A673 (cell line): ENCODE measurements around the gene PLCD1. TPM values are rescaled to one million over a fixed set of nuclear protein-coding genes. Genes with fewer than 3 reads are reported as not detected.

Experiments used
- BruUV-seq: library from RNA; stranded (reverse); fragments of 400-500 nt; replicated peaks from 2 replicates; lab custom pipeline; 2021; lab: Mats Ljungman, UMichigan
- CTCF ChIA-PET: fragments of 300-600 bp; sonication (Branson Sonifier 250); formaldehyde crosslinking; loops from one replicate; lab custom pipeline; 2022; ENCODE audit warnings: antibody characterized with exemption; lab: Charles Lee
- POLR2A ChIA-PET: fragments of 300-600 bp; sonication (Branson Sonifier 250); formaldehyde crosslinking; loops from one replicate; lab custom pipeline; 2022; ENCODE audit warnings: antibody characterized with exemption; ENCODE audit not compliant: low non-redundant PET; lab: Charles Lee
- DNase-seq: peaks from one replicate; pipeline ENCODE4 v3.0.0-alpha.2; 2015; ENCODE audit warnings: low spot score
- H3K27ac ChIP-seq: fragments of 200-600 bp; sonication (generic); 2 replicates; pipeline ENCODE4 v1.5.1; 2016; ENCODE audit warnings: mixed run types, low read depth, mild to moderate bottlenecking, mixed read lengths, antibody characterized with exemption, low read length; ENCODE audit not compliant: poor library complexity, severe bottlenecking
- H3K27me3 ChIP-seq: fragments of 200-600 bp; sonication (generic); replicated peaks from 2 replicates; pipeline ENCODE4 v1.6.1; 2017; ENCODE audit warnings: mixed run types, low read depth, mild to moderate bottlenecking, mixed read lengths, antibody characterized with exemption, low read length; ENCODE audit not compliant: insufficient read depth, poor library complexity
- H3K36me3 ChIP-seq: fragments of 200-600 bp; sonication (generic); 2 replicates; pipeline ENCODE4 v1.6.1; 2016; ENCODE audit warnings: mixed run types, mild to moderate bottlenecking, mixed read lengths, antibody characterized with exemption, low read length; ENCODE audit not compliant: insufficient read depth, poor library complexity, severe bottlenecking
- H3K4me1 ChIP-seq: fragments of 200-600 bp; sonication (generic); 2 replicates; pipeline ENCODE4 v1.6.1; 2017; ENCODE audit warnings: mixed run types, mild to moderate bottlenecking, mixed read lengths, antibody characterized with exemption, low read length; ENCODE audit not compliant: insufficient read depth, poor library complexity, severe bottlenecking
- H3K4me3 ChIP-seq: fragments of 200-600 bp; sonication (generic); 2 replicates; pipeline ENCODE4 v1.5.1; 2016; ENCODE audit warnings: low read depth, mixed run types, mild to moderate bottlenecking, mixed read lengths, low read length; ENCODE audit not compliant: poor library complexity, severe bottlenecking
- H3K9me3 ChIP-seq: fragments of 200-600 bp; sonication (generic); 2 replicates; pipeline ENCODE4 v1.6.1; 2016; ENCODE audit warnings: mixed run types, low read depth, mild to moderate bottlenecking, mixed read lengths, antibody characterized with exemption, low read length; ENCODE audit not compliant: poor library complexity, severe bottlenecking
- EZH2 ChIP-seq: fragments of 200-600 bp; sonication (generic); IDR thresholded peaks from 2 replicates; pipeline ENCODE4 v1.6.1; 2017; ENCODE audit warnings: borderline replicate concordance, low read depth, mild to moderate bottlenecking, mixed read lengths, antibody characterized with exemption, low read length; ENCODE audit not compliant: poor library complexity, severe bottlenecking
- intact Hi-C: fragments of 100-400 bp; cut with micrococcal nuclease; formaldehyde crosslinking; loops from one replicate; pipeline ENCODE4 v1.10.0; 2022; ENCODE audit not compliant: unreplicated experiment
- total RNA-seq: library from RNA; stranded (reverse); gene quantifications from 2 replicates; pipeline ENCODE4 v1.2.3, GENCODE V29; 2021
- TF ChIP-seq, protein P1 (sequence below): fragments of 300-800, 200-600 bp; sonication (generic); conservative IDR thresholded peaks from 2 replicates; pipeline ENCODE4 v1.5.1; 2017; ENCODE audit warnings: low read depth, mild to moderate bottlenecking, antibody characterized with exemption, low read length, moderate library complexity, mixed read lengths

PLCD1 gene
- total RNA-seq, 1 experiment from 2014 or later = 1.1 TPM

GRCh38 chr3:38017445-38018295 is 11.8 kb downstream of the PLCD1 start:
- H3K36me3 ChIP-seq = no peaks in the 10 kb centered on the region
- H3K4me3 ChIP-seq = no peak overlapping the region
- ChIA-PET CTCF (interaction anchor here (0.5 kb wide), 1 partner anchor 1089 kb away, joined by 3 read pairs; no protein-coding TSS in a partner anchor), POLR2A (no interaction called here)
- H3K4me1 ChIP-seq = no peaks in the 10 kb centered on the region
- no peak for DNase-seq
- H3K9me3 ChIP-seq = no peaks in the 10 kb centered on the region
- H3K27ac ChIP-seq = no peak overlapping the region
- intact Hi-C loops = no loop called here
- BruUV-seq = no TSS peak
- H3K27me3 ChIP-seq = no peaks in the 10 kb centered on the region
- no peak for TF ChIP-seq EZH2
- TF ChIP-seq, protein P1, sequence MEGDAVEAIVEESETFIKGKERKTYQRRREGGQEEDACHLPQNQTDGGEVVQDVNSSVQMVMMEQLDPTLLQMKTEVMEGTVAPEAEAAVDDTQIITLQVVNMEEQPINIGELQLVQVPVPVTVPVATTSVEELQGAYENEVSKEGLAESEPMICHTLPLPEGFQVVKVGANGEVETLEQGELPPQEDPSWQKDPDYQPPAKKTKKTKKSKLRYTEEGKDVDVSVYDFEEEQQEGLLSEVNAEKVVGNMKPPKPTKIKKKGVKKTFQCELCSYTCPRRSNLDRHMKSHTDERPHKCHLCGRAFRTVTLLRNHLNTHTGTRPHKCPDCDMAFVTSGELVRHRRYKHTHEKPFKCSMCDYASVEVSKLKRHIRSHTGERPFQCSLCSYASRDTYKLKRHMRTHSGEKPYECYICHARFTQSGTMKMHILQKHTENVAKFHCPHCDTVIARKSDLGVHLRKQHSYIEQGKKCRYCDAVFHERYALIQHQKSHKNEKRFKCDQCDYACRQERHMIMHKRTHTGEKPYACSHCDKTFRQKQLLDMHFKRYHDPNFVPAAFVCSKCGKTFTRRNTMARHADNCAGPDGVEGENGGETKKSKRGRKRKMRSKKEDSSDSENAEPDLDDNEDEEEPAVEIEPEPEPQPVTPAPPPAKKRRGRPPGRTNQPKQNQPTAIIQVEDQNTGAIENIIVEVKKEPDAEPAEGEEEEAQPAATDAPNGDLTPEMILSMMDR = no peak

DNA sequence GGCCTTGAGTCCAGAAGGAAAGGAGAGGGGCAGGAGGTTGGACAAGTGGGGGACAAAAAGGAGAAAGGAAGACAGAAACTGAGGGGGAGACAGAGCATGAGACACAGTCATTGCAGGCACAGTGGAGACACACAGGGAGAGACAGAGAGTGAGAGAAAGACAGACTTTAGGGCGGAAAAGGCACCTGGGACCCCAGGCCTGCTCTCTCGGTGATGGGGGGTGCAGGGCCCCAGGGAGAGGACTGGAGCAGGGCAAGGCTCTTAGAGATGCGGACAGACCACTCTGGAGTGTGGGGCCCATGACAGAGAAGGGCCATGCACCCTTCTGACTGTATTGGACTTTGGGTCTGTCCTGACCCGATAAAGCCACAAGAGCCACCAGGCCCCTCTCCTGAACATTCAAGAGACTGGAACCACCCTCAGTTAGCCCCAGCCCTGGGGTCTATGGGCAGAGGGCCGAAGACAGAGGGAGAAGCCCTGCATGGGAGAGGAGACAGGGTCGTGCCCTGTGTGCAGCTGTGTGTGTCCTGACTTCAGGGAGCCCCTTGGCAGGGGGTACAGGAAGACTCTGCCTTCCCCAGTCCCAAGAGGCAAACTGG is 12.5 kb downstream of the PLCD1 start:
- BruUV-seq = no TSS peak

DNA sequence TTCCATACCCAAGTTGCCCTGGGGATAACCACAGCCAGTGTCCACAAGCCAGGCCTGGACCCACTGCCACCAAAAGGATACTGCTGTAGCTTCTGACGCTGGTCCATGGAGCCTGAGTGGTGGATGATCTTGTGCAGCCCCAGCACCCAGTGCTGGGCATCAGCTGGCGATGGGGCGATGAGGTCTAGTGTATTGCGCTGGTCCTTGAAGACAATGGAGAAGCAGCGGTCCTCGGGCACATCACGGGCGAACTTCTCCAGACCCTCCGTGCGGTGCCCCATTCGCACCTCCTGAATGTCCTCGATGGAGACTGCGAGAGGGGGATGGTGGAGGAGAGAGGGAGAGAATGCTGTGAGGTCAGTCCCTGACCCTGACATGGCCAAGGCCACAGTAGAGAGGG is 13.0 kb downstream of the PLCD1 start:
- no peaks in the 10 kb centered on the region for H3K9me3 ChIP-seq

More for the DNA sequence above, 12.5 kb downstream of the PLCD1 start:
- ChIA-PET CTCF (no interaction called here), POLR2A (no interaction called here)
- Histone ChIP-seq H3K27me3 (no peaks in the 10 kb centered on the region), H3K36me3 (no peaks in the 10 kb centered on the region), H3K9me3 (no peaks in the 10 kb centered on the region), H3K4me1 (no peaks in the 10 kb centered on the region), H3K4me3 (no peak overlapping the region), H3K27ac (no peak overlapping the region)
- TF ChIP-seq, protein P1 = no peak
- TF ChIP-seq EZH2 = no peak
- DNase-seq = no peak
- intact Hi-C loops = no loop called here

More for the DNA sequence above, 13.0 kb downstream of the PLCD1 start:
- intact Hi-C loops = no loop called here
- DNase-seq = no peak
- H3K4me3 ChIP-seq = no peak overlapping the region
- H3K27me3 ChIP-seq = no peaks in the 10 kb centered on the region
- H3K36me3 ChIP-seq = no peaks in the 10 kb centered on the region
- ChIA-PET POLR2A (no interaction called here), CTCF (no interaction called here)
- H3K4me1 ChIP-seq = no peaks in the 10 kb centered on the region
- no TSS peak for BruUV-seq
- TF ChIP-seq EZH2 = no peak
- TF ChIP-seq, protein P1 = no peak
- no peak overlapping the region for H3K27ac ChIP-seq
